Stimulated activated naive CD4-positive, alpha-beta T cell treated with Interleukin-2 at 50 U/mL for 16 hours (primary cell): ENCODE measurements around the gene BAHCC1.
"Not testable (repeated sequence)": the region's sequence is repeated elsewhere in the genome, so short reads cannot be mapped to it uniquely, and the experiment has no call there.

Source experiments
- DNase-seq: peaks from one replicate; lab custom pipeline; 2025; lab: John Stamatoyannopoulos, UW

BAHCC1 gene

GRCh38 chr17:81413497-81414135 is 18.4 kb downstream of the BAHCC1 start:
- no peak for DNase-seq

GRCh38 chr17:81414756-81415516 is 19.7 kb downstream of the BAHCC1 start:
- no peak for DNase-seq

GRCh38 chr17:81415681-81416080 is 20.4 kb downstream of the BAHCC1 start:
- DNase-seq = no peak

GRCh38 chr17:81416612-81417011 is 21.4 kb downstream of the BAHCC1 start:
- no peak for DNase-seq

- DNase-seq = no peak
Observed at GRCh38 chr17:81417049-81417878, 22.0 kb downstream of the BAHCC1 start.

- no peak for DNase-seq
Observed at GRCh38 chr17:81417879-81418709, 22.8 kb downstream of the BAHCC1 start.

GRCh38 chr17:81418710-81419318 is 23.6 kb downstream of the BAHCC1 start:
- DNase-seq = no peak

GRCh38 chr17:81419319-81419885 is 24.1 kb downstream of the BAHCC1 start:
- no peak for DNase-seq

GRCh38 chr17:81419886-81420768 is 24.9 kb downstream of the BAHCC1 start:
- DNase-seq = no peak

DNA sequence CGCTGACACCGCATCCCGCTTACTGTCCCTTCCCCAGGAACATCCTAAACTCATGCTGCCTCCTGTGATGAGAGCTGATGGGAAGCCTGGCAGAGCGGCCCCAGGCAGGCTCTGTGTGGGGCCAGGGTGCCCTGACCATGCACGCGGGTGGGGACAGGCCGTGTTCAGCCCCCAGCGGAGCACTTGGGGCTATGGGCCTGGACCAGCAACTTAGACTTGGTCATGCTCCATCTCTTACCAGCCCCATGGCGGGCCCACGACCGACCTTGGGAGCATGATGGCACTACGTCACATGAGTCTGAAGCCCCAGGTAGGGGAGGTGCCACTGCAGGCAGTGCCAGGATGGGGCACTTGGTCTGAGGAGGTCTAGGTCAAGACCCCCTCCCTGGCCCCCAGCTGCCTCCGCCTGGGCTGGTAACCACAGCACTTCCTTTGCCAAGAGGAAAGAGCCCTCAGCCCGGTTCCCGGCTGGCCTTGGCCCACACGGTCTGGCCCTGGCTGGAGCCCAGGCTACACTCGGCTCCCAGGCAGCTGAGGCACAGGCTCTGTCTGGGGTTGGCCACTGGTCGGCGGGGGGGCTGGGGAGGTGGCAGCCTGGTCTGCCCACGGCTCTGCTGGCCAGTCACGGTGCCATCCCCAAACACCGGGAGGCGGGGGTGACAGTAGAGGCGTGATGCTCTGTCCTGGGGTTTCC is 25.7 kb downstream of the BAHCC1 start:
- no peak for DNase-seq

GRCh38 chr17:81422776-81423697 is 27.8 kb downstream of the BAHCC1 start:
- DNase-seq = no peak

GRCh38 chr17:81423698-81424071 is 28.4 kb downstream of the BAHCC1 start:
- no peak for DNase-seq

GRCh38 chr17:81424151-81425017 is 29.1 kb downstream of the BAHCC1 start:
- no peak for DNase-seq

- not testable (repeated sequence) for DNase-seq
Observed at GRCh38 chr17:81425041-81425440, 29.8 kb downstream of the BAHCC1 start.

- not testable (repeated sequence) for DNase-seq
Observed at GRCh38 chr17:81425716-81426392, 30.6 kb downstream of the BAHCC1 start.

DNA sequence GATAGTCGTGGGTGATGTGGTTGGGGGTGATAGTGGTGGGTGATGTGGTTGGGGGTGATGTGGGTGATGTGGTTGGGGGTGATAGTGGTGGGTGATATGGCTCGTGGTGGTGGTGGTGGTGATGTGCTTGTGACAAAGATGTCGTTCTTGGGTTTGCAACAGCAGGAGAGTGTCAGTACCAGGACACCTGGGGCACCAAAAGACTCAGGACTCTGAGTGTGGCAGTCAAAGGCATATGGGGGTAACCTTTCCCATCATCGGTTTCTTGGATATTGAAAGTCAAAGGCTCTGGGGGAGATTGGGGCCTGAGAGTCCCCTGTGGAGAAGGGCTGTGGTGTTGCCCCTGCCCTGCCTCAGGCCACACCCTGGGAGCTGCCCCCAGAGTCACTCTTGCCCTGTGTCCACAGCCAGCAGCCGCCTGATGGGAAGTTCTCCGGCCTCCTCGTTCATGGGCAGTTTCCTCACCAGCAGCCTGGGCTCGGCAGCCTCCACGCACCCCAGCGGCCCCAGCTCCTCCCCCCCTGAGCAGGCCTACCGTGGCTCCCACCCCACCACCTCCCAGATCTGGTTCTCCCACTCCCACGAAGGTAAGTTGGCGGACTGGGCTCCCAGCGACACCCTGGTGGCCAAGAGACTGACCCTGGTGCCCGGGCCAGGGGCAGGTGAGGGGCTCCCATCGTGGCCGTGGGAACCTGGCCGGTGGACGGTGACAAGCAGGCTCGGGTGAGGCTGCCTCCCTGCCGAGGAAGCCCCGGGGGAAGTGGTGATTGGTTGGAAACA is 31.3 kb downstream of the BAHCC1 start:
- no peak for DNase-seq
